GM21390 (cell line): ENCODE data around the gene GLTP.

ENCODE experiments used
- ATAC-seq: cut with Tn5 transposase; IDR thresholded peaks from one replicate; pipeline ENCODE4 v1.9.1; 2021; ENCODE audit not compliant: unreplicated experiment

GLTP gene

DNA sequence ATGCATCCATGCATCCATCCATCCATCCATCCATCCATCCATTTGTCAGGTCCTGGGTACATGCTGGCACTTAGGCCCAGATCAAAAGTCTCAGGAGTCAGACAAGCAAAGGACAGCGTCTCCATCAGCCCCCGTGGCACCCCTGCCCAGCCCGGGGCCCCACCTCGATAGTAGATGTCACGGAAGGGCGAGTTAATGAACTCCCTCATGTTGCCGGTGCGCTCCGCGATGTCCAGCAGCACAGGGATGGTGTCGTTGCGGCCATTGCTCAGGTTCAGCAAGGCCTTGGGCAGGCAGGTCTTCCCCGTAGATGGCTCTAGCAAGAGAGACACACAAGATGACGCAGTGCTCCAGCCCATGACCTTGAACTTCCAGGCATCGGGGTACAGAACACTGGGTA, 77.5 kb downstream of the GLTP start:
- ATAC-seq: no peak
